ENCODE results near the gene SPSB1. TPM values are rescaled to one million over a fixed set of nuclear protein-coding genes. Genes with fewer than 3 reads are reported as not detected.

SPSB1 gene
- total RNA-seq, 1 experiment from 2014 or later, result 33.8 TPM

DNA sequence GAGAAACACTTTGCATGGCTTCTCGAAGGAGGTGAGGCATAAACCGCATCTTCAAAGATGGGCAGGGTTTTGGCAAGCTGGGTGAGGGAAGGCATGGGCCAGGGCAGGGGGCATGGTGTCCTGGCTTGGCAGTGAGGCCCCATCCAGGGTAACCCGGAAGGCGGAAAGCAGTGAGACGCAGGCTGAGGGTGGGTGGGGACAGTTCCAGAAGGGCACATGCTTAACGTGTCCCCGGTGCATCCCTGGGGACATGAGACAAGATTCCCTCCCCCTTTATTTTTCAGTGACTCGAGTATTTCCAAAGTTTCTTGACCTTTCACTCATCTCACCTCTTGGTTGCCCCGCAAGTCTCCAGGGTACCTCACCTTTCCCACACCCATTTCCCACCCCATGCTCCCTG lies 123.8 kb downstream of the SPSB1 start:
- Histone ChIP-seq H4K20me1 (ENCODE audit: insufficient read depth) (no peaks in the 10 kb centered on the region), H3K4me1 (replicated peaks; ENCODE audit: insufficient read depth) (peaks cover 32% of the 10 kb centered on the region), H2AFZ (no peak overlapping the region), H3K9me3 (ENCODE audit: insufficient read depth, low read depth) (no peaks in the 10 kb centered on the region), H3K27me3 (ENCODE audit: insufficient read depth, low read depth) (no peaks in the 10 kb centered on the region), H3K36me3 (ENCODE audit: low read depth) (no peaks in the 10 kb centered on the region), H3K79me2 (ENCODE audit: low read depth) (no peaks in the 10 kb centered on the region), H3F3A (ENCODE audit: insufficient read depth, low read depth) (peaks cover 29% of the 10 kb centered on the region), H3K27ac (no peak overlapping the region), H3K4me2 (no peak overlapping the region), H3K4me3 (no peak overlapping the region), H3K9me2 (ENCODE audit: insufficient read depth) (no peaks in the 10 kb centered on the region)
- TF ChIP-seq CTCF (conservative IDR thresholded peaks at IDR 0.05), result no peak
- TF ChIP-seq EZH2 (IDR thresholded peaks at IDR 0.05; ENCODE audit: low read depth), result no peak
- intact Hi-C loops (cut with micrococcal nuclease; ENCODE audit: unreplicated experiment), result no loop called here
- DNase-seq, result no peak
- POLR2A ChIA-PET (ENCODE audit: unreplicated experiment), result interaction anchor here (0.6 kb wide), 1 partner anchor 412 kb away, joined by 3 read pairs; no protein-coding TSS in a partner anchor
- no TSS peak for BruUV-seq (replicated peaks)
- CTCF ChIA-PET, result no interaction called here

GRCh38 chr1:9416918-9417500 lies 124.3 kb downstream of the SPSB1 start:
- Histone ChIP-seq H3K27ac (no peak overlapping the region), H2AFZ (no peak overlapping the region), H3K79me2 (ENCODE audit: low read depth) (no peaks in the 10 kb centered on the region), H3K9me2 (ENCODE audit: insufficient read depth) (no peaks in the 10 kb centered on the region), H3K4me1 (replicated peaks; ENCODE audit: insufficient read depth) (peaks cover 28% of the 10 kb centered on the region), H3K4me3 (no peak overlapping the region), H3K9me3 (ENCODE audit: insufficient read depth, low read depth) (no peaks in the 10 kb centered on the region), H3F3A (ENCODE audit: insufficient read depth, low read depth) (peaks cover 27% of the 10 kb centered on the region), H3K36me3 (ENCODE audit: low read depth) (no peaks in the 10 kb centered on the region), H4K20me1 (ENCODE audit: insufficient read depth) (no peaks in the 10 kb centered on the region), H3K27me3 (ENCODE audit: insufficient read depth, low read depth) (no peaks in the 10 kb centered on the region), H3K4me2 (no peak overlapping the region)
- BruUV-seq (replicated peaks), result no TSS peak
- POLR2A ChIA-PET (ENCODE audit: unreplicated experiment), result no interaction called here
- TF ChIP-seq EZH2 (IDR thresholded peaks at IDR 0.05; ENCODE audit: low read depth) (no peak), CTCF (conservative IDR thresholded peaks at IDR 0.05) (no peak)
- CTCF ChIA-PET, result no interaction called here
- intact Hi-C loops (cut with micrococcal nuclease; ENCODE audit: unreplicated experiment), result no loop called here
- DNase-seq, result no peak

- H2AFZ ChIP-seq, result no peak overlapping the region
- intact Hi-C loops (cut with micrococcal nuclease; ENCODE audit: unreplicated experiment), result no loop called here
- peaks cover 21% of the 10 kb centered on the region for H3K4me1 ChIP-seq (replicated peaks; ENCODE audit: insufficient read depth)
- no peak overlapping the region for H3K4me3 ChIP-seq
- no TSS peak for BruUV-seq (replicated peaks)
- no peak overlapping the region for H3K4me2 ChIP-seq
- POLR2A ChIA-PET (ENCODE audit: unreplicated experiment), result no interaction called here
- no peaks in the 10 kb centered on the region for H3K9me2 ChIP-seq (ENCODE audit: insufficient read depth)
- no peaks in the 10 kb centered on the region for H3K79me2 ChIP-seq (ENCODE audit: low read depth)
- H3K9me3 ChIP-seq (ENCODE audit: insufficient read depth, low read depth), result no peaks in the 10 kb centered on the region
- CTCF ChIA-PET, result no interaction called here
- peaks cover 21% of the 10 kb centered on the region for H3F3A ChIP-seq (ENCODE audit: insufficient read depth, low read depth)
- H4K20me1 ChIP-seq (ENCODE audit: insufficient read depth), result no peaks in the 10 kb centered on the region
- no peaks in the 10 kb centered on the region for H3K27me3 ChIP-seq (ENCODE audit: insufficient read depth, low read depth)
- TF ChIP-seq CTCF (conservative IDR thresholded peaks at IDR 0.05) (no peak), EZH2 (IDR thresholded peaks at IDR 0.05; ENCODE audit: low read depth) (no peak)
- H3K27ac ChIP-seq, result no peak overlapping the region
- H3K36me3 ChIP-seq (ENCODE audit: low read depth), result no peaks in the 10 kb centered on the region
- no peak for DNase-seq
Measured at GRCh38 chr1:9417695-9418094, 125.0 kb downstream of the SPSB1 start.
